Epithelial cell of esophagus (primary cell): ENCODE data around the gene TMEM80.
"Not testable (repeated sequence)": the region's sequence is repeated elsewhere in the genome, so short reads cannot be mapped to it uniquely, and the experiment has no call there.

Source experiments
- DNase-seq: peaks from one replicate; pipeline ENCODE4 v3.0.0; 2010; ENCODE audit warnings: low read depth
- H3K4me3 ChIP-seq: 2 replicates; pipeline ENCODE4 v1.5.1; 2011; ENCODE audit warnings: mild to moderate bottlenecking, low read length, control low read depth
- CTCF ChIP-seq: IDR thresholded peaks from 2 replicates; pipeline ENCODE4 v1.5.1; 2011; ENCODE audit warnings: low read depth, mild to moderate bottlenecking, low read length, control low read depth, inconsistent platforms; ENCODE audit not compliant: insufficient read depth; ENCODE audit errors: missing control alignments

TMEM80 gene

DNA sequence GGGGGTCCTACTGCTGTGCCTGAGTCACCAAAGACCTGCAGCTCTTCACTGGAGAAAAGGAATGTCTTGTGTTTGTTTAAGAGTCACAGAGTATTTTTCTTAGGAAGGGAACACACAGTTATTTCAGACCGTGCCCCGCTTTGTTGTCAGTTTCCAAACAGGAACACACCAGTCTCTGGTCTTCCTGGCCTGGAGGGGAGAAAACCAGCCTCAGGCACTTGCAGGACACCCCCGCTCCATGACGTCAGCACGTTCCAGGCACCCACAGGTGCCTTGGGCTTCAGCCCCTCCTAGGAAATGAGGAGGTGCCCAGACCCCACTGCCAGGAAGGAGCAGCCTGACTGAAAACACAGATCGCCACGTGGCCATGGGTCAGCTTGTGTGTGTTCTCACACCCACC lies 6.0 kb upstream of the TMEM80 start:
- peak; percentile 30 for DNase-seq
- no peak overlapping the region for H3K4me3 ChIP-seq
- no peak for TF ChIP-seq CTCF

- not testable (repeated sequence) for DNase-seq
These were observed 5.4 kb upstream of the TMEM80 start for GRCh38 chr11:690244-690643.

GRCh38 chr11:690738-691633 lies 4.6 kb upstream of the TMEM80 start:
- no peak for TF ChIP-seq CTCF
- no peak for DNase-seq
- H3K4me3 ChIP-seq = no peak overlapping the region

More at GRCh38 chr11:690244-690643, 5.4 kb upstream of the TMEM80 start:
- not testable (repeated sequence) for H3K4me3 ChIP-seq

DNA sequence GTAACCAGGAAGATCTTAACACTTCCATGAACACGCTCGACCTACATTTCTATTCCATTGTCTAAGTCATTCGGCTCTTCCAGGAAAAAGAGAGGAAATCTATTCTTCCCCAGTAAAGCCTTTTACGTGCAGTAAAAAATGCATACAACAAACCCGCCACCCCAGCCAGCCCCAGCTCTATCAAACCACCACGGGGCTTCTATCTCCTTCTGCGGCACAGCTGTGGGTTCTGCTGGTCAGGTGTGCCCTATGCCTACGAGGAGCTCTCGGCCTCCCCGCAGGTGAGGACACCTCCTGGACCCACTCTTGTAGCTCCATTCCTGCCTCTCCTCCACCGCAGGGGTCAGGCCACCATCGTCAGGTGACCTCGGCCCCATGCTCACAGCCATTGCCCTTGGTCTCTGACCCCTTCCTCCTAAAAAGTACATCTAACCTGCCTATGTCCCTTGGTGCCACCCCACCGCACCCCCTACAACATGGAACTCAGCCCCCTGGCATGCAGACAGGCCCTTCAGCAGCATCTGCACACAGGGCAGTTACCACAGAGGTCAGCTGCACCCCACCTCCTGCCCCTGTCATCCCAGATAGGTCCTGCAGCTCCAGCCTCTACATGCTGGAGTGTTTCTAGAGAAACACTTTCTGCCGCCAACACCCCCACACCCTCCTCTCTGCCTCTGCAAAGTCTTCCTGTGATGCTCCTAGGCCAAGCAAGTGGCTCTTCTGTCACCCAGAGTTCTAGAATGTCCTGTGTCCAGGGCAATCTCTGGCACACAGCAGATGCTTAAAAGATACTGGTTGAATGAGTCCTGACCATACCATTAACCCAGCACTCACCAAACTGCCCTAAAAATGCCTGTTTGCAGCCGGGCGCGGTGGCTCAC lies 3.7 kb upstream of the TMEM80 start:
- DNase-seq = no peak
- no peak for TF ChIP-seq CTCF
- no peak overlapping the region for H3K4me3 ChIP-seq

GRCh38 chr11:692824-693414 lies 2.7 kb upstream of the TMEM80 start:
- peak overlapping the region; percentile 64 for H3K4me3 ChIP-seq
- DNase-seq = peak; percentile 94
- TF ChIP-seq CTCF = peak; percentile 7

DNA sequence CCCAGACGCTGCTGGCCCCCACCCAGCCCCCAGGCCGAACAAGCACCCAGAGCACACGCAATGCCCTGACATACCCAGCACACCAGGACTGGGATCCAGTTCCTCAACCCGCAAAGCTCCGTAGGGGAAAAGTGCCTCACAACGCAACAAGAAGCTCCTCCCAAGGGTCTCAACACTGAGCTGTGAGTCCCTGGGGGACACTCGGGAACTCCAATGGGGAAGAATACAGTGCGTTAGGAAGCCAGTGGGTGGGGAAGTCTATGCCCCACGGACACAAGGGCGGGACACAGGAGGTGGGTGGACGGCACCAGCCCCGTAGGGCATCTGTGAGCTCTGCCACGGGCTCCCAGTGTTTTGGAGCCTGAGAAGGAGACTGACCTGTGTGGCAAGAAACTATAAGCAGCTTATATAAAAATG lies 2.2 kb upstream of the TMEM80 start:
- TF ChIP-seq CTCF = no peak
- peak overlapping the region; percentile 64 for H3K4me3 ChIP-seq

More for the DNA sequence above, 2.2 kb upstream of the TMEM80 start:
- peak; percentile 43 for DNase-seq
